ENCODE results near the gene PKP4.

GRCh38 chr2:158693476-158693875, 236.7 kb downstream of the PKP4 start:
- TF ChIP-seq CTCF (IDR thresholded peaks at IDR 0.05; ENCODE audit: low read length) (no peak), EZH2 (IDR thresholded peaks at IDR 0.05; ENCODE audit: borderline replicate concordance, low read length) (no peak)
